GM19467 (cell line): ENCODE measurements around the gene ACP6.
A peak's percentile ranks its signal among the peaks of the same experiment; 100 is the strongest.

Experiments used
- ATAC-seq: cut with Tn5 transposase; IDR thresholded peaks from one replicate; pipeline ENCODE4 v1.9.1; 2021; ENCODE audit warnings: mild to moderate bottlenecking, moderate library complexity; ENCODE audit not compliant: unreplicated experiment

ACP6 gene

GRCh38 chr1:147652306-147652705 is 18.0 kb downstream of the ACP6 start:
- ATAC-seq, result no peak

GRCh38 chr1:147651466-147651865 is 18.9 kb downstream of the ACP6 start:
- no peak for ATAC-seq

GRCh38 chr1:147648933-147649332 is 21.4 kb downstream of the ACP6 start:
- no peak for ATAC-seq

DNA sequence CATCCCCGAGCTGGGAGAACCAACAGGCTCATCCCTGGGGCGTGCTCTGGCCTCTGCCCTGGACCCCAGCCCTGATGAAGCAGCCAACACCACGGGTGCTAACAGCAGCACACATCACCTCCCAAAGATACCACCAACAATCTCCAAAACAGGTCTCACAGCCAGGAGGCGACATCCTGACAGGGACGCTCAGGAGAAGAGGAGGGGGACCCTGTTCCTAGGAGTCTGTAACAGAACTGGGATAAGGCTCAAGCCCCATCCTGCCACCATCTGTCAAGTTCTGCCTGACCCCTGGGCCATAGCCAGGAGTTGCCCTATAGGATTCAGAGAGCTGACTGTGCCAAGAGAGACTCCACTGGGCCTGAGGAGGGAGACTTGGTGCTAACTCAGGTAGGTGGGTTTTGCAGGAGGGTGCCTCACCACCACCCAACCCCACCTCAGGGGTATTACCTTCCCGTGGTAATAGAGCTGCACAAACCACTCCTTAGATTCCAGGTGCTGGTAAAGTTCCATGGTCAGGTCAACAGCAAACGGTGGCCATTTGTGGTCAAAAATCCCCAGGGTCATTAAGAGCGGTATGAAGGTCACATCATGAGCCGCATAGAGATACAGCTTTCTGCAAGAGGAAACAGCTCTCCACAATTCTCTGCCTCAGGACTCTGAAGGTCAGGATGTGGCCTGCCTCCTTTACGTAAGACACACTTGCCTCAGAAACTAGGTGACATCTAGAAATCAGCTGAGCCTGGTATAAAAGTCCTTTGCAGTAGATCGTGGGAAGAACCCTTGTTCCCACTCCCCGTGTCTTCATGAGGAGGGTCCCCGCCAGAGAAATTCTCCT is 22.3 kb downstream of the ACP6 start:
- ATAC-seq, result no peak

- no peak for ATAC-seq
These were observed 26.4 kb downstream of the ACP6 start for GRCh38 chr1:147643974-147644373.

DNA sequence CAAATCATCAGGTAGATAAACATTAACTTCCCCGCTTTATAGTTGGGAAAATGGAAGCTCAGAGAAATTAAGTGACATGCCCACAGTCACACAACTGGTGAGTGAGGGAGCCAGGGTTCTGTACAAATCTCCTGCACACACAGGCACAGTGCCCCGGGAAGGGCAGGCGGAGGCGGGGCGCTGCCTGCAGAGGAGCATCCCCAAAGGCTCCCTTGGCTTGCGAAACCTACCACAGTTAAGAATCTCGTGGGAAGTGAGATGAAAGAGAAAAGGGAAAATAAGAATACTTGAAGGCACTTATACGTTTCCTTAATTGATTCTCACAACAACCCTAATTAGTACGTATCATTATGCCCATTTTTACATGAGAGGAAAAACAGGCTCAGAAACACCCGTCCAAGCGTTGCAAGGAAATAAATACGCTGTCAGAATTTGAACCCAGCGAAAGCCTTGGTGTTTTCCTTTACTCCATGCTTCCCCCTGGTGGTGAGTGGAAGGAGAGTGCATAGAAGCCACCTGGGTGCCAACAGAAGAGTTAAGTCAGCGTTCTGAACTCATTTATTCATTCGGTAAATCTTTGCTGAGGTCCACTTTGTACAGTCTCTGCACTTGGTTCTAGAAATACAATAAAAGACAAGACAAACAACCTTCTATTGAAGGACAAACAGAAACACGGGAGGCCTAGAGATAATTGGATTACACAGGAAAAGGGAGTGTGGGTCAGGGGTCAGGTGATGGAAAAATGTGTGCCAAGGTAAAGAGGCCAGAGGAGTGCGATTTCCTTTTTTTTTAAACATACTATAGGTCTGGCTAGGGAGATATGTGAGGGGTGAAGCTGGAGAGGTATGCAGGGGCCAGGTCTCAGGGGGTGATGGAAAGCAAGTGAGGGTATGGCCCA is 28.4 kb downstream of the ACP6 start:
- ATAC-seq, result no peak

GRCh38 chr1:147641291-147641690 is 29.0 kb downstream of the ACP6 start:
- ATAC-seq, result no peak

GRCh38 chr1:147640553-147641165 is 29.7 kb downstream of the ACP6 start:
- no peak for ATAC-seq

GRCh38 chr1:147636314-147636713 is 34.0 kb downstream of the ACP6 start:
- ATAC-seq, result no peak

DNA sequence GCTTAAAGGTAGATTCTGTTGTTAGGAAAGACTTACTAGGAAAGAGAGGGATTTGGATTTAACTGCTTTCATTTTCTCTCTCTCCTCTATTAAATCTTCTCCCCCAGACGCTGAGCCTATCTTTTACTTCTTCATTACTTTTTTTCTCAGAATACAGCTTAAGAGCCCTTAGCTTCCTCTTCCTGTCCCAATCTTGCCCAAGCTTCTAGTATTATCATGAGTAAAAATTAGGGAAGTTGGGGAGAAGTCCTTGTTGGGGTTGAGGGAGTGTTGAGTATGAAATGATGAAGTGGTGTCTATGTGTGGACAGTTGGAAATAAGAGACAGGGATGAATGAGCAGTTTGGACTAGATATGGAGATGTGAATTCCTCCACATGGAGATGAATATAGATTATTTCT is 35.0 kb downstream of the ACP6 start:
- ATAC-seq, result no peak

DNA sequence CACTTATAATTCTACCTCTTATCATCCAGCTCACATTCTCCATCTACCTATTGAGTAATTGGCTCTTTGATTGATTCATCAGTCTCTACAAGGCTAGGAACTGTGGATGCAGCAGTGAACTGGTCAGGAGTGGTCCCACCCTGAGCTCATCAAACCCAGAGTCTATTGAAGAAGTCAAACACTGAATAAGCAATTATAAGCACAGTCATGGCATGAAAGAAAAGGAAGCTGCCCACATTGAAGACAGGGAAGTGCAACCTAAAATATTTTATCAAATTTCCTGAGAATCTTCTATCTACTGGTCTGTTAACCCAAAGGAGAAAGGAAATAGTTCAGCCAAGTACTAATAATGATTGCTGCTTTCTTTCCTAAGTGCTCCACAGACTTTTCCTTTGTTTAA is 35.7 kb downstream of the ACP6 start:
- ATAC-seq, result no peak

GRCh38 chr1:147633759-147634158 is 36.6 kb downstream of the ACP6 start:
- ATAC-seq, result no peak

- ATAC-seq, result no peak
These were observed 38.5 kb downstream of the ACP6 start for GRCh38 chr1:147631839-147632238.

DNA sequence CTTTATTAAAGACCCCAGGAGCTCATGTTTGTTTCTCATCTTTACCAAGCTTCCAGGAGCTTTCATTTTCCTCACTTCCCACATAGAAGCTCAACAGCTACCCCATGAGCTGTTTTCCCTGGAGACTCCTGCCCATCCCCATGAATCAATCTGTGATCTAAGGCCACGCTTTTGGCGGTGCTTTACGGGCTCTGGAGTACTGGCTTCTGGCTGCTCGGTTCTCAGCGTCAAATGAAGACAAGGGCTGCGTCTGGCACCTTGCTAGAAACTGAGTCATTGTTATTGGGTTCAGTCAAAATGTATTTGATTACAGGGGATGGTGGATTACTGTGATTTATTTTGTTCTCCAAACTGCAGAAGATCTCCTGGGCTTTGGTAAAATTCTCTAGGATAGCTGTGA is 39.9 kb downstream of the ACP6 start:
- ATAC-seq, result no peak

- no peak for ATAC-seq
These were observed 40.3 kb downstream of the ACP6 start for GRCh38 chr1:147630022-147630421.

DNA sequence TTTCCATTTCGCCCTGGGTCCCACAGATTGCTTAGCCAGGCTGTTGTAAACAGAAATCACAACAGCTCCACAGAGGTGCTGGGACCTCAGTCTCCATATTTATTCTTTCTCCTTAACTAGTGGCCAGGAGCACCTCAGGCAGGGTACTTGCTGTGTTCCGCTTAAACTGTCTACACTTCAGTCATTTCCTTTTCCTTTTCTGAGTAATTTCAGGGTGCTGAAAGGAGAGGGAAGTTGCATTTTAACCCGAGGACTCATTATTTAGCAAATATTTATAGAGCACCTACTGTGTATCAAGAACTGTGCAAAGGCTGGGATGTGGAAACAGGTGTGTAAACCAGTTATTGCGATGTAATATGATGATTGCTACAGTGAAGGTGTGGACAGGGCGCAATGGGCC is 41.9 kb downstream of the ACP6 start:
- no peak for ATAC-seq

GRCh38 chr1:147627435-147628110 is 42.8 kb downstream of the ACP6 start:
- peak; percentile 79 for ATAC-seq

GRCh38 chr1:147626739-147627138 is 43.6 kb downstream of the ACP6 start:
- ATAC-seq, result no peak

GRCh38 chr1:147626291-147626690 is 44.0 kb downstream of the ACP6 start:
- ATAC-seq, result no peak

GRCh38 chr1:147625362-147625995 is 44.8 kb downstream of the ACP6 start:
- ATAC-seq, result no peak

- ATAC-seq, result no peak
These were observed 45.8 kb downstream of the ACP6 start for GRCh38 chr1:147624529-147624928.
